SU-DHL-6 (cell line): ENCODE results near the gene REEP5.
"Not testable (repeated sequence)": the region's sequence is repeated elsewhere in the genome, so short reads cannot be mapped to it uniquely, and the experiment has no call there.

Experiments used
- H2AFZ ChIP-seq: fragments of 200-600 bp; sonication (generic); 2 replicates; pipeline ENCODE4 v1.6.1; 2014; ENCODE audit warnings: low read depth, mild to moderate bottlenecking, moderate library complexity, mixed read lengths, antibody characterized with exemption, low read length; ENCODE audit not compliant: severe bottlenecking
- H3F3A ChIP-seq: fragments of 200-600 bp; shearing (Covaris generic); 2 replicates; pipeline ENCODE4 v1.6.0; 2016; ENCODE audit warnings: antibody characterized with exemption, mild to moderate bottlenecking; ENCODE audit not compliant: insufficient read depth
- H3K27ac ChIP-seq: fragments of 200-600 bp; sonication (generic); 2 replicates; pipeline ENCODE4 v1.5.1; 2016; ENCODE audit warnings: low read depth, mild to moderate bottlenecking, low read length, moderate library complexity, mixed read lengths
- H3K27me3 ChIP-seq: fragments of 200-600 bp; sonication (generic), shearing (Covaris generic); 2 replicates; pipeline ENCODE4 v1.6.0; 2014; ENCODE audit warnings: mild to moderate bottlenecking, low read length
- H3K36me3 ChIP-seq: fragments of 200-600 bp; sonication (generic); 2 replicates; pipeline ENCODE4 v1.6.1; 2014; ENCODE audit warnings: mild to moderate bottlenecking, low read length, mixed read lengths
- H3K4me2 ChIP-seq: fragments of 300-600, 200-600 bp; shearing (Covaris generic), sonication (generic); 2 replicates; pipeline ENCODE4 v1.6.0; 2014; ENCODE audit warnings: low read length, low read depth, mild to moderate bottlenecking; ENCODE audit not compliant: poor library complexity, severe bottlenecking
- H3K4me3 ChIP-seq: fragments of 200-600 bp; sonication (generic); 2 replicates; pipeline ENCODE4 v1.5.1; 2014; ENCODE audit warnings: antibody characterized with exemption, low read length, mild to moderate bottlenecking, mixed read lengths; ENCODE audit not compliant: insufficient read depth, poor library complexity, severe bottlenecking
- H3K79me2 ChIP-seq: fragments of 200-600 bp; sonication (generic); 2 replicates; pipeline ENCODE4 v1.6.1; 2014; ENCODE audit warnings: mild to moderate bottlenecking, low read length, moderate library complexity; ENCODE audit not compliant: insufficient read depth
- H3K9ac ChIP-seq: fragments of 200-600 bp; sonication (generic); 2 replicates; pipeline ENCODE4 v1.7.0; 2014; ENCODE audit warnings: mild to moderate bottlenecking, low read length
- H3K9me2 ChIP-seq: fragments of 200-600 bp; sonication (generic); replicated peaks from 2 replicates; pipeline ENCODE4 v1.6.1; 2014; ENCODE audit warnings: low read length; ENCODE audit not compliant: insufficient read depth
- H3K9me3 ChIP-seq: fragments of 200-600 bp; sonication (generic); 2 replicates; pipeline ENCODE4 v1.6.1; 2014; ENCODE audit warnings: low read length, mixed read lengths; ENCODE audit not compliant: insufficient read depth
- H4K20me1 ChIP-seq: fragments of 200-600 bp; sonication (generic); 2 replicates; pipeline ENCODE4 v1.6.1; 2014; ENCODE audit warnings: low read depth, mild to moderate bottlenecking, antibody characterized with exemption, low read length, moderate library complexity, mixed read lengths
- CTCF ChIP-seq: fragments of 200-600 bp; sonication (generic); IDR thresholded peaks from one replicate; pipeline ENCODE4 v1.5.1; 2017; ENCODE audit warnings: antibody characterized with exemption, mild to moderate bottlenecking, low read length, moderate library complexity; ENCODE audit not compliant: insufficient read depth, poor library complexity, severe bottlenecking
- EZH2phosphoT487 ChIP-seq: fragments of 200-600 bp; sonication (generic), shearing (Covaris generic); conservative IDR thresholded peaks from 2 replicates; pipeline ENCODE4 v1.6.1; 2018; ENCODE audit warnings: mild to moderate bottlenecking, antibody characterized with exemption, low read length, moderate library complexity, mixed read lengths

Gene REEP5

GRCh38 chr5:112960315-112960714 is 38.3 kb upstream of the REEP5 start:
- H3K9me3 ChIP-seq: no peaks in the 10 kb centered on the region
- no peaks in the 10 kb centered on the region for H3F3A ChIP-seq
- no peak overlapping the region for H3K9ac ChIP-seq
- no peak overlapping the region for H3K4me3 ChIP-seq
- H3K4me2 ChIP-seq: no peak overlapping the region
- H3K9me2 ChIP-seq: no peaks in the 10 kb centered on the region
- H4K20me1 ChIP-seq: no peaks in the 10 kb centered on the region
- no peaks in the 10 kb centered on the region for H3K36me3 ChIP-seq
- H2AFZ ChIP-seq: no peak overlapping the region
- TF ChIP-seq EZH2phosphoT487: no peak
- TF ChIP-seq CTCF: no peak
- no peak overlapping the region for H3K27ac ChIP-seq
- H3K79me2 ChIP-seq: no peaks in the 10 kb centered on the region
- H3K27me3 ChIP-seq: no peaks in the 10 kb centered on the region

- H3K36me3 ChIP-seq, H4K20me1 ChIP-seq, H3K27ac ChIP-seq, H3F3A ChIP-seq, H3K79me2 ChIP-seq, H3K27me3 ChIP-seq, H3K9ac ChIP-seq, H3K9me3 ChIP-seq, H3K4me2 ChIP-seq, H3K9me2 ChIP-seq, H2AFZ ChIP-seq, H3K4me3 ChIP-seq: not testable (repeated sequence)
Observed at GRCh38 chr5:112959872-112960271, 37.8 kb upstream of the REEP5 start.

GRCh38 chr5:112958093-112959088 is 36.4 kb upstream of the REEP5 start:
- no peak for TF ChIP-seq CTCF
- no peak for TF ChIP-seq EZH2phosphoT487
- Histone ChIP-seq H3K4me2 (no peak overlapping the region), H3K27ac (no peak overlapping the region)

GRCh38 chr5:112957036-112957808 is 35.2 kb upstream of the REEP5 start:
- Histone ChIP-seq H3K9me2 (no peaks in the 10 kb centered on the region), H3K27ac (no peak overlapping the region), H4K20me1 (no peaks in the 10 kb centered on the region), H2AFZ (no peak overlapping the region), H3K4me3 (no peak overlapping the region), H3K4me2 (no peak overlapping the region), H3K36me3 (no peaks in the 10 kb centered on the region), H3K79me2 (no peaks in the 10 kb centered on the region), H3K27me3 (no peaks in the 10 kb centered on the region), H3F3A (no peaks in the 10 kb centered on the region), H3K9me3 (no peaks in the 10 kb centered on the region), H3K9ac (no peak overlapping the region)
- TF ChIP-seq CTCF (no peak), EZH2phosphoT487 (no peak)

More at GRCh38 chr5:112958093-112959088, 36.4 kb upstream of the REEP5 start:
- Histone ChIP-seq H3K27me3 (no peaks in the 10 kb centered on the region), H3K4me3 (no peak overlapping the region), H4K20me1 (no peaks in the 10 kb centered on the region), H3F3A (no peaks in the 10 kb centered on the region), H3K79me2 (no peaks in the 10 kb centered on the region), H3K36me3 (no peaks in the 10 kb centered on the region), H3K9ac (no peak overlapping the region), H3K9me2 (no peaks in the 10 kb centered on the region), H3K9me3 (no peaks in the 10 kb centered on the region), H2AFZ (peak overlapping the region; percentile 4)
